H1 (cell line): ENCODE measurements around the gene B9D2. TPM values are rescaled to one million over a fixed set of nuclear protein-coding genes. Genes with fewer than 3 reads are reported as not detected.
"Not testable (repeated sequence)": the region's sequence is repeated elsewhere in the genome, so short reads cannot be mapped to it uniquely, and the experiment has no call there.

Experiments used
- CTCF ChIA-PET: fragments of 300-600 bp; sonication (Branson Sonifier 250); formaldehyde crosslinking; loops from one replicate; lab custom pipeline; 2021; ENCODE audit not compliant: partially characterized antibody; lab: Charles Lee
- POLR2A ChIA-PET: fragments of 300-600 bp; sonication (Branson Sonifier 250); formaldehyde crosslinking; loops from one replicate; lab custom pipeline; 2021; ENCODE audit warnings: inconsistent platforms; ENCODE audit not compliant: partially characterized antibody; lab: Charles Lee
- DNase-seq, 2 experiments: peaks; one replicate each; pipeline versions ENCODE4 v3.0.0 to v3.0.0-alpha.2; 2010 to 2022; ENCODE audit warnings: low spot score in 2 of 2, low read depth in 1 of 2, mixed read lengths in 1 of 2
- FAIRE-seq: peaks from 2 replicates; lab custom pipeline; 2011; peaks lifted over from hg19 to GRCh38; lab: Jason Lieb, UNC
- H2AFZ ChIP-seq: 2 replicates; pipeline ENCODE4 v1.8.1; 2012; ENCODE audit warnings: low read length, inconsistent platforms
- H2AK5ac ChIP-seq: 2 replicates; pipeline ENCODE4 v1.6.1; 2013; ENCODE audit warnings: low read depth, low read length
- H2BK120ac ChIP-seq: replicated peaks from 2 replicates; pipeline ENCODE3; 2013; ENCODE audit warnings: low read depth, low read length, inconsistent platforms
- H2BK12ac ChIP-seq: 2 replicates; pipeline ENCODE4 v1.6.1; 2013; ENCODE audit warnings: low read depth, low read length
- H2BK15ac ChIP-seq: 2 replicates; pipeline ENCODE4 v1.6.1; 2013; ENCODE audit warnings: low read length
- H2BK20ac ChIP-seq: 2 replicates; pipeline ENCODE4 v1.6.1; 2013; ENCODE audit warnings: low read length
- H2BK5ac ChIP-seq: 2 replicates; pipeline ENCODE4 v1.6.1; 2013; ENCODE audit warnings: low read depth, low read length
- H3K14ac ChIP-seq: 2 replicates; pipeline ENCODE4 v1.6.1; 2013; ENCODE audit warnings: inconsistent platforms; ENCODE audit not compliant: insufficient read length
- H3K18ac ChIP-seq: 2 replicates; pipeline ENCODE4 v1.6.1; 2013; ENCODE audit warnings: low read length; ENCODE audit errors: extremely low read depth
- H3K23ac ChIP-seq: 2 replicates; pipeline ENCODE4 v1.6.1; 2013; ENCODE audit warnings: inconsistent platforms; ENCODE audit not compliant: insufficient read length
- H3K23me2 ChIP-seq: 2 replicates; pipeline ENCODE4 v1.6.1; 2013; ENCODE audit warnings: low read depth, low read length
- H3K27ac ChIP-seq: 2 replicates; pipeline ENCODE4 v1.6.1; 2011; ENCODE audit warnings: low read depth, low read length, inconsistent platforms
- H3K27me3 ChIP-seq, 4 experiments: replicated peaks in 1 of 4; 1 replicate in 1 of 4; 2 replicates in 3 of 4; pipeline versions ENCODE4 v1.6.1 to v1.8.1; 2011 to 2013; ENCODE audit warnings: low read length in 3 of 4, mild to moderate bottlenecking in 3 of 4, inconsistent platforms in 2 of 4, mixed read lengths in 2 of 4, moderate library complexity in 1 of 4; ENCODE audit not compliant: control insufficient read depth in 3 of 4, insufficient read depth in 3 of 4; ENCODE audit errors: extremely low read depth in 1 of 4
- H3K36me3 ChIP-seq, 4 experiments: 2 replicates each; pipeline versions ENCODE4 v1.6.1 to v1.8.1; 2011 to 2013; ENCODE audit warnings: mild to moderate bottlenecking in 4 of 4, low read length in 3 of 4, moderate library complexity in 2 of 4, control low read depth in 1 of 4, inconsistent platforms in 1 of 4; ENCODE audit not compliant: insufficient read depth in 4 of 4, control insufficient read depth in 2 of 4
- H3K4ac ChIP-seq: replicated peaks from 2 replicates; pipeline ENCODE3; 2013; ENCODE audit warnings: low read length, low read depth, mixed read lengths, inconsistent platforms; ENCODE audit not compliant: insufficient read length
- H3K4me1 ChIP-seq, 4 experiments: replicated peaks in 1 of 4; 1 replicate in 1 of 4; 2 replicates in 3 of 4; pipeline versions ENCODE4 v1.6.1 to v1.8.1; 2011 to 2013; ENCODE audit warnings: low read length in 3 of 4, inconsistent platforms in 2 of 4, mixed read lengths in 1 of 4; ENCODE audit not compliant: insufficient read depth in 4 of 4, control insufficient read depth in 3 of 4
- H3K4me2 ChIP-seq, 2 experiments: 2 replicates each; pipeline versions ENCODE4 v1.6.1 to v1.8.1; 2011 to 2013; ENCODE audit warnings: low read depth in 2 of 2, low read length in 2 of 2, control low read depth in 1 of 2, inconsistent platforms in 1 of 2, mild to moderate bottlenecking in 1 of 2; ENCODE audit not compliant: insufficient read depth in 1 of 2
- H3K4me3 ChIP-seq, 4 experiments: fragments of 200-600, 300-600 bp in 1 of 4; sonication (generic), shearing (Covaris generic), sonication (Bioruptor Twin) in 1 of 4; 2 replicates each; pipeline versions ENCODE4 v1.5.1 to v1.8.1; 2011 to 2016; ENCODE audit warnings: low read length in 4 of 4, low read depth in 3 of 4, control low read depth in 2 of 4, inconsistent platforms in 2 of 4, mild to moderate bottlenecking in 2 of 4, mixed read lengths in 1 of 4, moderate library complexity in 1 of 4; ENCODE audit not compliant: insufficient read depth in 2 of 4; ENCODE audit errors: extremely low read depth in 1 of 4
- H3K56ac ChIP-seq: replicated peaks from 2 replicates; pipeline ENCODE3; 2013; ENCODE audit warnings: low read depth, mild to moderate bottlenecking, mixed read lengths, low read length, inconsistent platforms; ENCODE audit not compliant: insufficient read length
- H3K79me1 ChIP-seq: 2 replicates; pipeline ENCODE4 v1.6.1; 2013; ENCODE audit warnings: low read depth, low read length, control low read depth
- H3K79me2 ChIP-seq, 2 experiments: 2 replicates each; pipeline versions ENCODE4 v1.6.1 to v1.8.1; 2012 to 2013; ENCODE audit warnings: low read length in 2 of 2, mild to moderate bottlenecking in 2 of 2, inconsistent platforms in 1 of 2; ENCODE audit not compliant: insufficient read depth in 2 of 2, control insufficient read depth in 1 of 2
- H3K9ac ChIP-seq, 4 experiments: replicated peaks in 1 of 4; 1 replicate in 1 of 4; 2 replicates in 3 of 4; pipeline versions ENCODE4 v1.6.1 to v1.8.1; 2011 to 2013; ENCODE audit warnings: low read depth in 3 of 4, low read length in 3 of 4, control low read depth in 2 of 4, mild to moderate bottlenecking in 2 of 4, moderate library complexity in 2 of 4, inconsistent platforms in 1 of 4; ENCODE audit errors: extremely low read depth in 1 of 4
- H3K9me3 ChIP-seq, 2 experiments: 2 replicates each; pipeline versions ENCODE4 v1.6.1 to v1.8.1; 2012 to 2013; ENCODE audit warnings: mild to moderate bottlenecking in 2 of 2, moderate library complexity in 2 of 2, control low read depth in 1 of 2, inconsistent platforms in 1 of 2, low read depth in 1 of 2, low read length in 1 of 2, mixed read lengths in 1 of 2; ENCODE audit not compliant: insufficient read depth in 2 of 2
- H4K20me1 ChIP-seq, 2 experiments: replicated peaks in 1 of 2; 2 replicates each; pipeline versions ENCODE3 to v1.8.1; 2011 to 2013; ENCODE audit warnings: inconsistent platforms in 2 of 2, low read length in 2 of 2, mild to moderate bottlenecking in 1 of 2; ENCODE audit not compliant: insufficient read depth in 2 of 2, control insufficient read depth in 1 of 2
- H4K5ac ChIP-seq: 2 replicates; pipeline ENCODE4 v1.6.1; 2013; ENCODE audit warnings: low read length, low read depth, mixed read lengths, inconsistent platforms; ENCODE audit not compliant: insufficient read length
- H4K8ac ChIP-seq: 2 replicates; pipeline ENCODE4 v1.8.0; 2013; ENCODE audit warnings: mild to moderate bottlenecking, moderate library complexity, low read length, inconsistent platforms; ENCODE audit not compliant: insufficient read depth; ENCODE audit errors: extremely low read depth
- H4K91ac ChIP-seq: replicated peaks from 2 replicates; pipeline ENCODE3; 2013; ENCODE audit warnings: low read length, mixed read lengths, inconsistent platforms; ENCODE audit not compliant: insufficient read length
- WGBS, 2 experiments: shearing (Covaris generic) in 1 of 2; methylation state at CpG; one replicate each; pipeline versions ENCODE4 v1.1.6 to v1.1.7; 2013 to 2015; ENCODE audit warnings: low lambda C conversion rate in 2 of 2, mixed read lengths in 2 of 2, inconsistent platforms in 1 of 2, low coverage in 1 of 2, missing lambda C conversion rate in 1 of 2; ENCODE audit not compliant: insufficient replicate concordance in 2 of 2, insufficient coverage in 1 of 2, insufficient read length in 1 of 2; ENCODE audit errors: extremely low coverage in 1 of 2, missing lambda C conversion rate in 1 of 2; 5-methylcytosine and 5-hydroxymethylcytosine counted together
- polyA plus RNA-seq, 7 experiments: library from polyadenylated mRNA; depleted of rRNA in 3 of 7; stranded (reverse) in 5 of 7; unstranded in 2 of 7; fragments of >200 nt in 5 of 7; fragments of 200-250 nt in 2 of 7; gene quantifications; 1 replicate in 5 of 7; 2 replicates in 1 of 7; 4 replicates in 1 of 7; pipeline versions ENCODE4 v1.2.1 to v1.2.3, GENCODE V29; 2011 to 2013; ENCODE audit warnings: missing spikeins in 2 of 7, mixed read lengths in 2 of 7
- total RNA-seq: library from RNA; stranded (reverse); fragmentation: NEBNext Ultra II Directional; extraction: Animal tissue kit (Norgen Biotek cat#: 25700); gene quantifications from 2 replicates; pipeline ENCODE4 v1.2.1, GENCODE V29; 2021

The B9D2 gene
- total and polyA plus RNA-seq, 2 of the 8 experiments (the other 6 are each of a cell fraction or from before 2014, with no cell fraction given), result 4.9 to 6.3 TPM

- H3K27ac ChIP-seq, H3K27me3 ChIP-seq, H4K20me1 ChIP-seq, H3K36me3 ChIP-seq, H4K91ac ChIP-seq, H2AK5ac ChIP-seq, H3K79me1 ChIP-seq, H2BK12ac ChIP-seq, H3K23ac ChIP-seq, H3K79me2 ChIP-seq, H4K5ac ChIP-seq, H2BK5ac ChIP-seq, H2BK120ac ChIP-seq, H2BK15ac ChIP-seq, FAIRE-seq, H3K9me3 ChIP-seq, POLR2A ChIA-PET, H3K14ac ChIP-seq, H3K18ac ChIP-seq, H3K4me1 ChIP-seq, H3K4me3 ChIP-seq, H3K23me2 ChIP-seq, H3K56ac ChIP-seq, H2BK20ac ChIP-seq, H2AFZ ChIP-seq, DNase-seq, H3K9ac ChIP-seq, H3K4ac ChIP-seq, H3K4me2 ChIP-seq, H4K8ac ChIP-seq: not testable (repeated sequence)
- CTCF ChIA-PET, result interaction anchor here (0.7 to 3.0 kb wide), 7 partner anchors 15 to 565 kb away, joined by 3 to 11 read pairs (median 3); no protein-coding TSS in a partner anchor
- WGBS, 2 experiments, result 92% methylated on average over 5 of the region's 5 CpGs; no CpG with 5 or more reads in 1 of the 2 experiments
These were observed 7.2 kb upstream of the B9D2 start for GRCh38 chr19:41371119-41371518.
